Skeletal muscle satellite cell (primary cell): ENCODE measurements around the gene ZKSCAN1.
"Not testable (repeated sequence)": the region's sequence is repeated elsewhere in the genome, so short reads cannot be mapped to it uniquely, and the experiment has no call there.

Experiments used
- H3K27me3 ChIP-seq: 2 replicates; pipeline ENCODE4 v1.7.0; 2013; ENCODE audit warnings: low read length; ENCODE audit not compliant: control insufficient read depth, insufficient read depth
- H3K36me3 ChIP-seq: 2 replicates; pipeline ENCODE4 v1.7.0; 2013; ENCODE audit warnings: mild to moderate bottlenecking, control low read depth, low read length; ENCODE audit not compliant: insufficient read depth
- H3K4me1 ChIP-seq: 2 replicates; pipeline ENCODE4 v1.7.0; 2013; ENCODE audit warnings: low read length; ENCODE audit not compliant: control insufficient read depth, insufficient read depth
- H3K4me2 ChIP-seq: 2 replicates; pipeline ENCODE4 v1.7.0; 2013; ENCODE audit warnings: mild to moderate bottlenecking, low read length
- H3K4me3 ChIP-seq: 2 replicates; pipeline ENCODE4 v1.7.0; 2013; ENCODE audit warnings: low read length
- H3K9ac ChIP-seq: 2 replicates; pipeline ENCODE4 v1.7.0; 2013; ENCODE audit warnings: mild to moderate bottlenecking, low read depth, low read length, moderate library complexity
- H3K9me3 ChIP-seq: replicated peaks from 2 replicates; pipeline ENCODE4 v1.7.0; 2013; ENCODE audit warnings: mild to moderate bottlenecking, control low read depth, low read length

Gene ZKSCAN1

GRCh38 chr7:99984593-99984992 lies 30.8 kb upstream of the ZKSCAN1 start:
- no peak overlapping the region for H3K4me3 ChIP-seq
- peaks cover 45% of the 10 kb centered on the region for H3K27me3 ChIP-seq
- H3K9ac ChIP-seq = no peak overlapping the region

GRCh38 chr7:99987306-99987705 lies 28.1 kb upstream of the ZKSCAN1 start:
- not testable (repeated sequence) for H3K9ac ChIP-seq, H3K4me3 ChIP-seq, H3K36me3 ChIP-seq, H3K4me2 ChIP-seq, H3K9me3 ChIP-seq, H3K4me1 ChIP-seq
- peaks cover 50% of the 10 kb centered on the region for H3K27me3 ChIP-seq

More at GRCh38 chr7:99984593-99984992, 30.8 kb upstream of the ZKSCAN1 start:
- H3K9me3 ChIP-seq = peaks cover 4% of the 10 kb centered on the region
- H3K4me2 ChIP-seq = no peak overlapping the region
- no peaks in the 10 kb centered on the region for H3K36me3 ChIP-seq
- H3K4me1 ChIP-seq = no peaks in the 10 kb centered on the region

GRCh38 chr7:99987846-99988245 lies 27.6 kb upstream of the ZKSCAN1 start:
- H3K4me1 ChIP-seq = no peaks in the 10 kb centered on the region

GRCh38 chr7:99990460-99990852 lies 24.9 kb upstream of the ZKSCAN1 start:
- Histone ChIP-seq H3K9ac (no peak overlapping the region), H3K9me3 (no peaks in the 10 kb centered on the region), H3K27me3 (peaks cover 38% of the 10 kb centered on the region), H3K4me1 (peaks cover 5% of the 10 kb centered on the region), H3K4me3 (no peak overlapping the region), H3K36me3 (no peaks in the 10 kb centered on the region), H3K4me2 (peak overlapping the region; percentile 60)

More at GRCh38 chr7:99987846-99988245, 27.6 kb upstream of the ZKSCAN1 start:
- no peak overlapping the region for H3K4me2 ChIP-seq
- H3K27me3 ChIP-seq = peaks cover 50% of the 10 kb centered on the region
- no peak overlapping the region for H3K9ac ChIP-seq
- H3K9me3 ChIP-seq = no peaks in the 10 kb centered on the region
- no peak overlapping the region for H3K4me3 ChIP-seq
- H3K36me3 ChIP-seq = no peaks in the 10 kb centered on the region

- H3K4me3 ChIP-seq, H3K9ac ChIP-seq, H3K9me3 ChIP-seq, H3K4me1 ChIP-seq, H3K4me2 ChIP-seq, H3K36me3 ChIP-seq: not testable (repeated sequence)
- peaks cover 31% of the 10 kb centered on the region for H3K27me3 ChIP-seq
These were observed 23.9 kb upstream of the ZKSCAN1 start for GRCh38 chr7:99991543-99991942.

GRCh38 chr7:99992330-99993038 lies 22.9 kb upstream of the ZKSCAN1 start:
- no peak overlapping the region for H3K9ac ChIP-seq

GRCh38 chr7:99994819-99995218 lies 20.6 kb upstream of the ZKSCAN1 start:
- Histone ChIP-seq H3K4me2 (no peak overlapping the region), H3K9ac (no peak overlapping the region), H3K9me3 (no peaks in the 10 kb centered on the region), H3K27me3 (peaks cover 4% of the 10 kb centered on the region), H3K4me3 (no peak overlapping the region), H3K36me3 (no peaks in the 10 kb centered on the region), H3K4me1 (peaks cover 8% of the 10 kb centered on the region)

More at GRCh38 chr7:99992330-99993038, 22.9 kb upstream of the ZKSCAN1 start:
- no peaks in the 10 kb centered on the region for H3K9me3 ChIP-seq
- peaks cover 5% of the 10 kb centered on the region for H3K4me1 ChIP-seq
- no peaks in the 10 kb centered on the region for H3K36me3 ChIP-seq
- no peak overlapping the region for H3K4me3 ChIP-seq
- H3K27me3 ChIP-seq = peaks cover 23% of the 10 kb centered on the region
- no peak overlapping the region for H3K4me2 ChIP-seq

- H3K27me3 ChIP-seq = no peaks in the 10 kb centered on the region
- peak overlapping the region; percentile 71 for H3K9ac ChIP-seq
- H3K4me2 ChIP-seq = peak overlapping the region; percentile 74
- H3K9me3 ChIP-seq = no peaks in the 10 kb centered on the region
- H3K4me1 ChIP-seq = peaks cover 8% of the 10 kb centered on the region
- no peaks in the 10 kb centered on the region for H3K36me3 ChIP-seq
- H3K4me3 ChIP-seq = peak overlapping the region; percentile 60
These were observed 18.4 kb upstream of the ZKSCAN1 start for GRCh38 chr7:99996755-99997544.

GRCh38 chr7:99997545-99998137 lies 17.8 kb upstream of the ZKSCAN1 start:
- no peaks in the 10 kb centered on the region for H3K36me3 ChIP-seq
- peak overlapping the region; percentile 71 for H3K9ac ChIP-seq
- H3K4me1 ChIP-seq = peaks cover 8% of the 10 kb centered on the region
- H3K4me3 ChIP-seq = peak overlapping the region; percentile 60
- no peaks in the 10 kb centered on the region for H3K9me3 ChIP-seq
- H3K4me2 ChIP-seq = peak overlapping the region; percentile 74
- no peaks in the 10 kb centered on the region for H3K27me3 ChIP-seq

- Histone ChIP-seq H3K9me3 (no peaks in the 10 kb centered on the region), H3K4me3 (no peak overlapping the region), H3K36me3 (no peaks in the 10 kb centered on the region), H3K4me2 (no peak overlapping the region), H3K27me3 (peaks cover 8% of the 10 kb centered on the region), H3K9ac (no peak overlapping the region), H3K4me1 (peaks cover 3% of the 10 kb centered on the region)
These were observed 15.2 kb upstream of the ZKSCAN1 start for GRCh38 chr7:100000239-100000638.

GRCh38 chr7:100003711-100004661 lies 11.4 kb upstream of the ZKSCAN1 start:
- Histone ChIP-seq H3K27me3 (peaks cover 12% of the 10 kb centered on the region), H3K36me3 (no peaks in the 10 kb centered on the region), H3K4me1 (no peaks in the 10 kb centered on the region), H3K4me3 (no peak overlapping the region), H3K9me3 (no peaks in the 10 kb centered on the region), H3K4me2 (no peak overlapping the region), H3K9ac (no peak overlapping the region)
